Posterior vena cava (tissue), 2 donors: ENCODE measurements around the gene ATRAID. TPM values are rescaled to one million over a fixed set of nuclear protein-coding genes. Genes with fewer than 3 reads are reported as not detected.
"Not testable (repeated sequence)": the region's sequence is repeated elsewhere in the genome, so short reads cannot be mapped to it uniquely, and the experiment has no call there.

ENCODE experiments used
- DNase-seq: peaks from one replicate; pipeline ENCODE4 v3.0.0-alpha.2; 2020; ENCODE audit warnings: low spot score
- intact Hi-C, 2 donors: fragments of 100-400 bp; cut with DNase I; formaldehyde crosslinking; loops; one replicate each; pipeline versions ENCODE4 v1.14.1 to v1.14.2; 2022 to 2023
- long read RNA-seq, 2 donors: library from polyadenylated mRNA; unstranded; transcript quantifications; one replicate each; pipeline ENCODE4 v2.0.0, GENCODE V29; 2020 to 2021
- total RNA-seq, 2 donors: library from RNA; stranded (reverse); fragmentation: NEBNext Ultra II Directional; extraction: Animal tissue kit (Norgen Biotek cat#: 25700); gene quantifications; one replicate each; pipeline ENCODE4 v1.2.1, GENCODE V29; 2021
- donor health status: DM: yes; HTN: yes; CAD: no.
- donor health status: DM: yes; HTN: yes; CAD: no.

Gene ATRAID, protein sequence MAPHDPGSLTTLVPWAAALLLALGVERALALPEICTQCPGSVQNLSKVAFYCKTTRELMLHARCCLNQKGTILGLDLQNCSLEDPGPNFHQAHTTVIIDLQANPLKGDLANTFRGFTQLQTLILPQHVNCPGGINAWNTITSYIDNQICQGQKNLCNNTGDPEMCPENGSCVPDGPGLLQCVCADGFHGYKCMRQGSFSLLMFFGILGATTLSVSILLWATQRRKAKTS
- 100 to 1,000 TPM in 1 of 2 donors, 10 to 100 TPM in 1; 76.1 to 116 TPM for total RNA-seq
- long read RNA-seq, donor 1, transcript ATRAID-201 (7 exons, 1,240 nt), result major isoform, 31 of 46 reads
- long read RNA-seq, donor 1, transcript ATRAID-202 (7 exons, 1,059 nt), result minor isoform, 10 of 46 reads
- long read RNA-seq, donor 1, partial matches to known transcripts, result 2 of 46 reads
- long read RNA-seq, donor 1, other reads (novel, unspliced or antisense), result 2 of 46 reads
- long read RNA-seq, donor 2, transcript ATRAID-201 (7 exons, 1,240 nt), result major isoform, 102 of 148 reads
- long read RNA-seq, donor 2, transcript ATRAID-202 (7 exons, 1,059 nt), result minor isoform, 36 of 148 reads
- long read RNA-seq, donor 2, partial matches to known transcripts, result 6 of 148 reads
- long read RNA-seq, donor 2, other reads (novel, unspliced or antisense), result 4 of 148 reads

GRCh38 chr2:27211943-27212625 lies at the start of gene ATRAID, which contains the start of gene SLC5A6:
Gene ATRAID (plus strand): TSS chr2:27212041. CDS start chr2:27212369, 328 bp downstream.
Gene SLC5A6 (minus strand): TSS chr2:27212268. CDS start chr2:27207650, 4,618 bp downstream.
- peak; percentile 96 for DNase-seq
- intact Hi-C loops, result no loop called here

GRCh38 chr2:27162151-27163121 lies 49.4 kb upstream of the ATRAID start:
- intact Hi-C loops, result no loop called here
- no peak for DNase-seq

GRCh38 chr2:27164960-27165763 lies 46.7 kb upstream of the ATRAID start:
- DNase-seq, result no peak
- intact Hi-C loops, result no loop called here

DNA sequence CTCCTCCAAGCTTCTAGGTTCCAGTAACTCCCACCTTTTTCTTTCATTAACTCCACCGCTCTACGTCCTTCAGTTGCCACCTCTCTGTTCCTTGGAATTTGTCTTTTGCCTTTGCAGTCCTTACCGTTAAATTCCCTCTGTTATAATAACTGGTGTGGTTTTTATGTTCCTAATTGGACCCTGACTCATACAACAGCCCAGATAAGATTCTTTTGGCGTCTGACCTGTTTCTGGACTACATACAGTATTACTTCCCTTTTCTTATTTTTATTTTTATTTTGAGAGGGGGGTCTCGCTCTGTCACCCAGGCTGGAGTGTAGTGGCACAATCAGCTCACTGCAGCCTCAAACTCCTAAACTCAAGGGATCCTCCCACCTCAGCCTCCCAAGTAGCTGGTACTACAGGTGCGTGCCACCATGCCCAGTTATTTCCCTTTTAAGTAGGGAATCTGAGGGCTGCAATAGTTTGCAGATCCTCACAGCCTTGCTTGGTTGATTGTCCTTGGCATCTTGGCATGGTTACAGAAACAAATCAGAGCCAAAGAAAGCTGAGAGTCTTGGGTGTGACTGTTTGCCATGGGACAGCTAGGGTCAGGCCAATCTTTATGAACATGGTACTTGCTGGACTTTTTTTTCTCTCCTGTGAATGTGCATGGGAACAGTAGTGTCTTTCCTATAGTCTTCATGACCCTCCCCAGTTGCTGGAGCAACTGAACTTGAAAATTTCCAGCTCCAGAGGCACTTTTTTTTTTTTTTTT lies 41.1 kb upstream of the ATRAID start:
- intact Hi-C loops, result no loop called here
- DNase-seq, result no peak

- DNase-seq, result no peak
- intact Hi-C loops, result no loop called here
These were observed 40.4 kb upstream of the ATRAID start for GRCh38 chr2:27171351-27171848.

DNA sequence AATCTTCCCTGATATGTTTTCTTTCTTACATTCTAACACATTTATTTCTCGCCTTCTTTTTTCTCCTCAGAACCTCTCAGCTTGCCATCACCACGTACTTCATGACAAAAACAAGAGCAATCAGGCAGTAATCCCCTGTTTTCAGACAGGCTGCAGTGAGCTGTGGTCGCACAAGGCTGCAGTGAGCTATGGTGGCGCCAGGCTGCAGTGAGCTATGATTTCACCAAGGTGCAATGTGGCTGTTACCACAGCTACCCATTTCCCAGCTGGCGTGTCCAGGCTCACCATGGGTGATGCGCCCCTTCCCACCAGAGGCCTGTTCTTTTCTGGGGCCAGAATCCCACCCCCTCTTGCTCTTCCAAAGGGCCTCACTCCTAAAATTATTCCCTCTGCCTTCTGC lies 37.2 kb upstream of the ATRAID start:
- intact Hi-C loops, result no loop called here
- DNase-seq, result no peak

DNA sequence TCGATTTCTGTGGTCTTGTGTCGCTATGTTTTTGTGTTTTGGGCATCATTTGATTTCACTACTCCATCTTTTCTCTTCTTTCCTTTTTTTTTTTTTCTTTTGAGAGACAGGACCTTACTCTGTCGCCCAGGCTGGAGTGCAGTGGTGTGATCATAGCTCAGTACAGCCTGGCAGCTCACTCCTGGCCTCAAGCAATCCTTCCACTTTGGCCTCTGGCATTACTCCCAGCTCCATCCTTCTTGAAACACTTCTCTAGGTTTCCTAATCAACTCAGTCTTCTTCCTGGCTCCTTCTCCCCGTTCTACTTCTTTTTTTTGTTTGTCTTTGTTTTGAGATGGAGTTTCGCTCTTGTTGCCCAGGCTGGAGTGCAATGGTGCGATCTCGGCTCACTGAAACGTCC lies 36.5 kb upstream of the ATRAID start:
- intact Hi-C loops, result no loop called here
- no peak for DNase-seq

GRCh38 chr2:27175781-27176180 lies 36.1 kb upstream of the ATRAID start:
- intact Hi-C loops, DNase-seq: not testable (repeated sequence)

DNA sequence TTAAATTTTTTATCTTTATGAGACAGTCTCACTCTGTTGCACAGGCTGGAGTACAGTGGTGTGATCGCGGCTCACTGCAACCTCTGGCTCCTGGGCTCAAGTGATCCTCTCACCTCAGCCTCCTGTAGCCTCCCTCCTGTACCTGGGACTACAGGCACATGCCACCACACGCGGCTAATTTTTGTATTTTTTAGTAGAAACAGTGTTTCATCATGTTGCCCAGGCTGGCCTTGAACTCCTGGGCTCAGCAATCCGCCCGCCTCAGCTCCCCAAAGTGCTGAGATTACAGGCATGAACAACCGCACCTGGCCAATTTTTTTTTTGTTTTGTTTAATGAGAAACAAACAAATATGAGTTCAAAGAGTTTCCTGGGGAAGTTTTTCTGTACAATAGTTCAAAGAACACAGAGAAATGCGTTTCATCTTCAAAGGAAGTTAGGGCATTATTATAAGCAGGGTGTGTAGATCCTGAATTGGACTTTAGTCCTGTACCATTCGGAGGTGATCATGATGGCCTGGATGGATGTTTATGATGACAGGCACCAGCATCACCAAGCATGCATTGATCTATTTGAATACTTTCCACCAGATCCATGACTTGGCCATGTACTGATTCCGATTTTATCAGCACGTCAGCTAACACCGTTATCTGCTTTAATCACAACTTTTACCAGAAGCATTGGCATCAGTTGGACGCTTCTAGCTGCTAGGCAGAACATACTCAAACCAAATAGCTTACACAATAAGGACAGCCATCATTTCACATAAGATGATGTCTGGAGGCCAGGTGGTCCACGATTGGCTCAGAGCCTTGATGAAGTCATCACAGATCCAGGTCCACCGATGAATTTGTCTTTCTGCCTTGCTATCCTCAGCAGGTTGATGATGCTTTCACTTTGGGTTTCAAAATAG lies 34.1 kb upstream of the ATRAID start:
- intact Hi-C loops, result no loop called here
- DNase-seq, result no peak

DNA sequence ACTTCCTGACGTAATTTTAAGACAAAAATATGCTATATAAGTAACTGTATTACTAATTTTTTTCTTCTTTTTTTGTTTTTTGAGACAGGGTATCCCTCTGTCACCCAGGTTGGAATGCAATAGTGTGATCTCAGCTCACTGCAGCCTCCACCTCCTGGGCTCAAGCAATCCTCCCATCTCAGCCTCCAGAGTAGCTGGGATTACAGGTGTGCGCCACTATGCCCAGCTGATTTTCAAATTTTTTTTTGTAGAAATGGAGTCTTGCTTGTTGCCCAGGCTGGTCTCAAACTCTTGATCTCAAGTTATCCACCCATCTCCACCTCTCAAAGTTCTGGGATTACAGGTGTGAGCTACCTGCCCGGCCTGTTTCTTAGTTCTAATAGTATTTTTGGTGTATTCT lies 33.4 kb upstream of the ATRAID start:
- intact Hi-C loops, result no loop called here
- DNase-seq, result no peak

GRCh38 chr2:27179344-27180000 lies 32.4 kb upstream of the ATRAID start:
- DNase-seq, result no peak
- intact Hi-C loops, result no loop called here

- intact Hi-C loops, result no loop called here
These were observed 29.5 kb upstream of the ATRAID start for GRCh38 chr2:27182346-27182745.

DNA sequence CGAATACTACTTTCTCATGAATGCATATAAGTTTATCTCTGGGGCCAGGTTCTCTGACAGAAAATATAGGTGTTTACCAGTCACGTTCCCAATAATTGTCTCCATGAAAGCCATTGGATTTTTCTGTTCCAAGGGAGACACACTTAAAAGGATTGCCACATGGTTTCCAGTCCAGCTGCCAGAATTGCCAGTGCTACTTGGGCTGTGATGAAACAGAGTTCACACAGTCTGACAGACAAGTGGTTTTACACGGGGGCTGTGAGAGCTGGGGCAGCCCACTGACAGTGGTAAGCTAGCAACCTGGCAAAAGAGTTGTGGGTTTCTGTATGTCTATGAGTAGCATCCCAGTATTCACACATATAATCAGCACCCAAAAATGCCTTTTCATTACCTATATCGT lies 27.7 kb upstream of the ATRAID start:
- DNase-seq, result no peak
- intact Hi-C loops, result no loop called here

More at GRCh38 chr2:27182346-27182745, 29.5 kb upstream of the ATRAID start:
- DNase-seq, result no peak

GRCh38 chr2:27185331-27186026 lies 26.4 kb upstream of the ATRAID start:
- DNase-seq, result no peak
- intact Hi-C loops, result loop anchor here in 1 of 2 donors (5.0 kb wide), 1 partner anchor 53 kb away; the partner anchor contains the start of gene PREB
